H1 (cell line): ENCODE measurements around the gene S100A10. TPM values are rescaled to one million over a fixed set of nuclear protein-coding genes. Genes with fewer than 3 reads are reported as not detected.

Source experiments
- CTCF ChIA-PET: fragments of 300-600 bp; sonication (Branson Sonifier 250); formaldehyde crosslinking; loops from one replicate; lab custom pipeline; 2021; ENCODE audit not compliant: partially characterized antibody; lab: Charles Lee
- POLR2A ChIA-PET: fragments of 300-600 bp; sonication (Branson Sonifier 250); formaldehyde crosslinking; loops from one replicate; lab custom pipeline; 2021; ENCODE audit warnings: inconsistent platforms; ENCODE audit not compliant: partially characterized antibody; lab: Charles Lee
- DNase-seq, 2 experiments: peaks; one replicate each; pipeline versions ENCODE4 v3.0.0 to v3.0.0-alpha.2; 2010 to 2022; ENCODE audit warnings: low spot score in 2 of 2, low read depth in 1 of 2, mixed read lengths in 1 of 2
- FAIRE-seq: peaks from 2 replicates; lab custom pipeline; 2011; peaks lifted over from hg19 to GRCh38; lab: Jason Lieb, UNC
- H2AFZ ChIP-seq: 2 replicates; pipeline ENCODE4 v1.8.1; 2012; ENCODE audit warnings: low read length, inconsistent platforms
- H2AK5ac ChIP-seq: 2 replicates; pipeline ENCODE4 v1.6.1; 2013; ENCODE audit warnings: low read depth, low read length
- H2BK120ac ChIP-seq: replicated peaks from 2 replicates; pipeline ENCODE3; 2013; ENCODE audit warnings: low read depth, low read length, inconsistent platforms
- H2BK12ac ChIP-seq: 2 replicates; pipeline ENCODE4 v1.6.1; 2013; ENCODE audit warnings: low read depth, low read length
- H2BK15ac ChIP-seq: 2 replicates; pipeline ENCODE4 v1.6.1; 2013; ENCODE audit warnings: low read length
- H2BK20ac ChIP-seq: 2 replicates; pipeline ENCODE4 v1.6.1; 2013; ENCODE audit warnings: low read length
- H2BK5ac ChIP-seq: 2 replicates; pipeline ENCODE4 v1.6.1; 2013; ENCODE audit warnings: low read depth, low read length
- H3K14ac ChIP-seq: 2 replicates; pipeline ENCODE4 v1.6.1; 2013; ENCODE audit warnings: inconsistent platforms; ENCODE audit not compliant: insufficient read length
- H3K18ac ChIP-seq: 2 replicates; pipeline ENCODE4 v1.6.1; 2013; ENCODE audit warnings: low read length; ENCODE audit errors: extremely low read depth
- H3K23ac ChIP-seq: 2 replicates; pipeline ENCODE4 v1.6.1; 2013; ENCODE audit warnings: inconsistent platforms; ENCODE audit not compliant: insufficient read length
- H3K23me2 ChIP-seq: 2 replicates; pipeline ENCODE4 v1.6.1; 2013; ENCODE audit warnings: low read depth, low read length
- H3K27ac ChIP-seq: 2 replicates; pipeline ENCODE4 v1.6.1; 2011; ENCODE audit warnings: low read depth, low read length, inconsistent platforms
- H3K27me3 ChIP-seq, 4 experiments: replicated peaks in 1 of 4; 1 replicate in 1 of 4; 2 replicates in 3 of 4; pipeline versions ENCODE4 v1.6.1 to v1.8.1; 2011 to 2013; ENCODE audit warnings: low read length in 3 of 4, mild to moderate bottlenecking in 3 of 4, inconsistent platforms in 2 of 4, mixed read lengths in 2 of 4, moderate library complexity in 1 of 4; ENCODE audit not compliant: control insufficient read depth in 3 of 4, insufficient read depth in 3 of 4; ENCODE audit errors: extremely low read depth in 1 of 4
- H3K36me3 ChIP-seq, 4 experiments: 2 replicates each; pipeline versions ENCODE4 v1.6.1 to v1.8.1; 2011 to 2013; ENCODE audit warnings: mild to moderate bottlenecking in 4 of 4, low read length in 3 of 4, moderate library complexity in 2 of 4, control low read depth in 1 of 4, inconsistent platforms in 1 of 4; ENCODE audit not compliant: insufficient read depth in 4 of 4, control insufficient read depth in 2 of 4
- H3K4ac ChIP-seq: replicated peaks from 2 replicates; pipeline ENCODE3; 2013; ENCODE audit warnings: low read length, low read depth, mixed read lengths, inconsistent platforms; ENCODE audit not compliant: insufficient read length
- H3K4me1 ChIP-seq, 4 experiments: replicated peaks in 1 of 4; 1 replicate in 1 of 4; 2 replicates in 3 of 4; pipeline versions ENCODE4 v1.6.1 to v1.8.1; 2011 to 2013; ENCODE audit warnings: low read length in 3 of 4, inconsistent platforms in 2 of 4, mixed read lengths in 1 of 4; ENCODE audit not compliant: insufficient read depth in 4 of 4, control insufficient read depth in 3 of 4
- H3K4me2 ChIP-seq, 2 experiments: 2 replicates each; pipeline versions ENCODE4 v1.6.1 to v1.8.1; 2011 to 2013; ENCODE audit warnings: low read depth in 2 of 2, low read length in 2 of 2, control low read depth in 1 of 2, inconsistent platforms in 1 of 2, mild to moderate bottlenecking in 1 of 2; ENCODE audit not compliant: insufficient read depth in 1 of 2
- H3K4me3 ChIP-seq, 4 experiments: fragments of 200-600, 300-600 bp in 1 of 4; sonication (generic), shearing (Covaris generic), sonication (Bioruptor Twin) in 1 of 4; 2 replicates each; pipeline versions ENCODE4 v1.5.1 to v1.8.1; 2011 to 2016; ENCODE audit warnings: low read length in 4 of 4, low read depth in 3 of 4, control low read depth in 2 of 4, inconsistent platforms in 2 of 4, mild to moderate bottlenecking in 2 of 4, mixed read lengths in 1 of 4, moderate library complexity in 1 of 4; ENCODE audit not compliant: insufficient read depth in 2 of 4; ENCODE audit errors: extremely low read depth in 1 of 4
- H3K56ac ChIP-seq: replicated peaks from 2 replicates; pipeline ENCODE3; 2013; ENCODE audit warnings: low read depth, mild to moderate bottlenecking, mixed read lengths, low read length, inconsistent platforms; ENCODE audit not compliant: insufficient read length
- H3K79me1 ChIP-seq: 2 replicates; pipeline ENCODE4 v1.6.1; 2013; ENCODE audit warnings: low read depth, low read length, control low read depth
- H3K79me2 ChIP-seq, 2 experiments: 2 replicates each; pipeline versions ENCODE4 v1.6.1 to v1.8.1; 2012 to 2013; ENCODE audit warnings: low read length in 2 of 2, mild to moderate bottlenecking in 2 of 2, inconsistent platforms in 1 of 2; ENCODE audit not compliant: insufficient read depth in 2 of 2, control insufficient read depth in 1 of 2
- H3K9ac ChIP-seq, 4 experiments: replicated peaks in 1 of 4; 1 replicate in 1 of 4; 2 replicates in 3 of 4; pipeline versions ENCODE4 v1.6.1 to v1.8.1; 2011 to 2013; ENCODE audit warnings: low read depth in 3 of 4, low read length in 3 of 4, control low read depth in 2 of 4, mild to moderate bottlenecking in 2 of 4, moderate library complexity in 2 of 4, inconsistent platforms in 1 of 4; ENCODE audit errors: extremely low read depth in 1 of 4
- H3K9me3 ChIP-seq, 2 experiments: 2 replicates each; pipeline versions ENCODE4 v1.6.1 to v1.8.1; 2012 to 2013; ENCODE audit warnings: mild to moderate bottlenecking in 2 of 2, moderate library complexity in 2 of 2, control low read depth in 1 of 2, inconsistent platforms in 1 of 2, low read depth in 1 of 2, low read length in 1 of 2, mixed read lengths in 1 of 2; ENCODE audit not compliant: insufficient read depth in 2 of 2
- H4K20me1 ChIP-seq, 2 experiments: replicated peaks in 1 of 2; 2 replicates each; pipeline versions ENCODE3 to v1.8.1; 2011 to 2013; ENCODE audit warnings: inconsistent platforms in 2 of 2, low read length in 2 of 2, mild to moderate bottlenecking in 1 of 2; ENCODE audit not compliant: insufficient read depth in 2 of 2, control insufficient read depth in 1 of 2
- H4K5ac ChIP-seq: 2 replicates; pipeline ENCODE4 v1.6.1; 2013; ENCODE audit warnings: low read length, low read depth, mixed read lengths, inconsistent platforms; ENCODE audit not compliant: insufficient read length
- H4K8ac ChIP-seq: 2 replicates; pipeline ENCODE4 v1.8.0; 2013; ENCODE audit warnings: mild to moderate bottlenecking, moderate library complexity, low read length, inconsistent platforms; ENCODE audit not compliant: insufficient read depth; ENCODE audit errors: extremely low read depth
- H4K91ac ChIP-seq: replicated peaks from 2 replicates; pipeline ENCODE3; 2013; ENCODE audit warnings: low read length, mixed read lengths, inconsistent platforms; ENCODE audit not compliant: insufficient read length
- ASH2L ChIP-seq: fragments of 200-600, 300-600 bp; sonication (generic); IDR thresholded peaks from one replicate; pipeline ENCODE4 v1.7.1; 2017; ENCODE audit warnings: low read length
- BCL11A ChIP-seq, 2 experiments: IDR thresholded peaks; one replicate each; pipeline ENCODE4 v1.6.1; 2011; ENCODE audit warnings: low read depth in 2 of 2, low read length in 2 of 2, mild to moderate bottlenecking in 2 of 2
- EZH2 ChIP-seq: fragments of 200-600 bp; sonication (generic); IDR thresholded peaks from 2 replicates; pipeline ENCODE4 v1.7.1; 2012; ENCODE audit warnings: low read depth, mild to moderate bottlenecking, moderate library complexity, low read length, inconsistent platforms; ENCODE audit not compliant: severe bottlenecking
- SP2 ChIP-seq: IDR thresholded peaks from 2 replicates; pipeline ENCODE4 v1.6.1; 2012; ENCODE audit warnings: mild to moderate bottlenecking, low read length, inconsistent platforms
- TAF1 ChIP-seq: IDR thresholded peaks from 2 replicates; pipeline ENCODE4 v1.6.1; 2011; ENCODE audit warnings: mild to moderate bottlenecking, low read depth, low read length
- ZNF274 ChIP-seq: IDR thresholded peaks from 2 replicates; pipeline ENCODE4 v1.7.0; 2012; ENCODE audit warnings: low read length, borderline replicate concordance; ENCODE audit errors: extremely low read depth
- WGBS, 2 experiments: shearing (Covaris generic) in 1 of 2; methylation state at CpG; one replicate each; pipeline versions ENCODE4 v1.1.6 to v1.1.7; 2013 to 2015; ENCODE audit warnings: low lambda C conversion rate in 2 of 2, mixed read lengths in 2 of 2, inconsistent platforms in 1 of 2, low coverage in 1 of 2, missing lambda C conversion rate in 1 of 2; ENCODE audit not compliant: insufficient replicate concordance in 2 of 2, insufficient coverage in 1 of 2, insufficient read length in 1 of 2; ENCODE audit errors: extremely low coverage in 1 of 2, missing lambda C conversion rate in 1 of 2; 5-methylcytosine and 5-hydroxymethylcytosine counted together
- polyA plus RNA-seq, 7 experiments: library from polyadenylated mRNA; depleted of rRNA in 3 of 7; stranded (reverse) in 5 of 7; unstranded in 2 of 7; fragments of >200 nt in 5 of 7; fragments of 200-250 nt in 2 of 7; gene quantifications; 1 replicate in 5 of 7; 2 replicates in 1 of 7; 4 replicates in 1 of 7; pipeline versions ENCODE4 v1.2.1 to v1.2.3, GENCODE V29; 2011 to 2013; ENCODE audit warnings: missing spikeins in 2 of 7, mixed read lengths in 2 of 7
- total RNA-seq: library from RNA; stranded (reverse); fragmentation: NEBNext Ultra II Directional; extraction: Animal tissue kit (Norgen Biotek cat#: 25700); gene quantifications from 2 replicates; pipeline ENCODE4 v1.2.1, GENCODE V29; 2021

Gene S100A10
- total and polyA plus RNA-seq, 2 of the 8 experiments (the other 6 are each of a cell fraction or from before 2014, with no cell fraction given): 23.9 to 231 TPM

GRCh38 chr1:151985768-151986167 lies 7.9 kb downstream of the S100A10 start:
- peaks cover 0 to 4% (median 2%) of the 10 kb centered on the region in 4 experiments; a peak in 4 of 7 replicates for H3K4me1 ChIP-seq
- H3K4me2 ChIP-seq: no peak overlapping the region
- no peak overlapping the region for H2BK5ac ChIP-seq
- peaks cover 0 to 3% of the 10 kb centered on the region in 2 experiments for H4K20me1 ChIP-seq
- no peak overlapping the region for H3K14ac ChIP-seq
- H3K79me1 ChIP-seq: peaks cover 6% of the 10 kb centered on the region
- H2AFZ ChIP-seq: no peak overlapping the region
- no peak for FAIRE-seq
- no peak overlapping the region for H3K18ac ChIP-seq
- no peak overlapping the region for H3K27ac ChIP-seq
- H2BK12ac ChIP-seq: no peak overlapping the region
- H3K4me3 ChIP-seq: no peak overlapping the region
- DNase-seq: no peak
- no peak overlapping the region for H4K8ac ChIP-seq
- WGBS, 2 experiments: 100% methylated on average over 1 of the region's 1 CpG; no CpG with 5 or more reads in 1 of the 2 experiments
- H2BK20ac ChIP-seq: no peak overlapping the region
- peaks cover 0 to 31% of the 10 kb centered on the region in 2 experiments; a peak in 3 of 4 replicates for H3K79me2 ChIP-seq
- no peak overlapping the region for H3K56ac ChIP-seq
- H3K23me2 ChIP-seq: no peaks in the 10 kb centered on the region
- H4K91ac ChIP-seq: no peak overlapping the region
- no peak overlapping the region for H2BK120ac ChIP-seq
- H3K27me3 ChIP-seq: no peaks in the 10 kb centered on the region
- H3K9me3 ChIP-seq: no peaks in the 10 kb centered on the region
- CTCF ChIA-PET: interaction anchor here (0.8 to 31.0 kb wide), 5 partner anchors 3 to 101 kb away, joined by 4 to 553 read pairs (median 292); partner anchors contain the start of gene S100A10
- H3K9ac ChIP-seq: no peak overlapping the region
- H3K36me3 ChIP-seq: peaks cover 5 to 35% (median 23%) of the 10 kb centered on the region in 4 experiments; a peak in 6 of 8 replicates
- no peak overlapping the region for H2AK5ac ChIP-seq
- POLR2A ChIA-PET: interaction anchor here (0.9 kb wide), 1 partner anchor 15 kb away, joined by 3 read pairs; no protein-coding TSS in a partner anchor
- no peak overlapping the region for H3K23ac ChIP-seq
- H2BK15ac ChIP-seq: no peak overlapping the region
- no peak for TF ChIP-seq BCL11A (IDR thresholded peaks at IDR 0.05; ENCODE audit: low read depth in 2 of 2, low read length in 2 of 2)
- TF ChIP-seq TAF1: no peak
- TF ChIP-seq EZH2: no peak
- TF ChIP-seq ASH2L: no peak
- no peak for TF ChIP-seq SP2
- TF ChIP-seq ZNF274: no peak
- no peak overlapping the region for H3K4ac ChIP-seq
- H4K5ac ChIP-seq: no peak overlapping the region
